Measurements from ENCODE around the gene AKT1. TPM values are rescaled to one million over a fixed set of nuclear protein-coding genes. Genes with fewer than 3 reads are reported as not detected.

Gene AKT1
- total and polyA plus RNA-seq, 2 of the 13 experiments (the other 11 are each of a cell fraction or from before 2014, with no cell fraction given) = 96.2 to 116 TPM

DNA sequence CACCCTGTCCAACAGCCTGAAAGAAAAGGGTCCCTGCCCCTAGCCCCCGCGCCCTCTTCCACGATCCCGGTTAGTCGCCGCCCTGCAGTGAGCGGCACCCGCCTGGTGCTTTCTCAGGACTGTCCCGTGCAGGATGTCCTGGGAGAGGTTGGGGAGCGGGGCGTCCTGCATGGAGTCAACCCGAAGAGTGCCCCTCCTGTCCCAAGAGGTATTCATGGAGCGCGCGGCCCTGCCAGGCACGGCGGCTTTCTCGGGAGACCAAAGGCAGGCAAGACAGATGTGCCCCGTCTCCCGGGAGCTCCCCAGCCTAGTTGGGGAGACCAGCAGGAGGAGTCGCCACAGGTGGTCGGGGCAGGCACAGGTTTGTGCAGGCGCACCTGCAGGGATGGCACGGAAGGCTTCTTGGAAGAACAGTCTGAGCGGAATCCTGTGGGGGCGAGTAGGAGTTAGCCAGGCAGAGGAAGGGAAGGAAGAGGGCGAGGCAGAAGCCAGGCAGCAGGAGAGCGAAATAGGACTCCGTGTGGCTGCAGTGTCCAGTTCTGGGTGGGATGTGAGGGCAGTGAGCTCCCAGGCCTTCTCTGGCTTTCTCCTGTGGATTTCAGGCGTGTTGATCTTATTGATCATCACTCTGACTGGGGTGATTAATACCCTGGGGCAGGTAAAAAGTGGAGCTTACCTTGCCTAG, 41.9 kb downstream of the AKT1 start (continued):
- TF ChIP-seq, protein P1, sequence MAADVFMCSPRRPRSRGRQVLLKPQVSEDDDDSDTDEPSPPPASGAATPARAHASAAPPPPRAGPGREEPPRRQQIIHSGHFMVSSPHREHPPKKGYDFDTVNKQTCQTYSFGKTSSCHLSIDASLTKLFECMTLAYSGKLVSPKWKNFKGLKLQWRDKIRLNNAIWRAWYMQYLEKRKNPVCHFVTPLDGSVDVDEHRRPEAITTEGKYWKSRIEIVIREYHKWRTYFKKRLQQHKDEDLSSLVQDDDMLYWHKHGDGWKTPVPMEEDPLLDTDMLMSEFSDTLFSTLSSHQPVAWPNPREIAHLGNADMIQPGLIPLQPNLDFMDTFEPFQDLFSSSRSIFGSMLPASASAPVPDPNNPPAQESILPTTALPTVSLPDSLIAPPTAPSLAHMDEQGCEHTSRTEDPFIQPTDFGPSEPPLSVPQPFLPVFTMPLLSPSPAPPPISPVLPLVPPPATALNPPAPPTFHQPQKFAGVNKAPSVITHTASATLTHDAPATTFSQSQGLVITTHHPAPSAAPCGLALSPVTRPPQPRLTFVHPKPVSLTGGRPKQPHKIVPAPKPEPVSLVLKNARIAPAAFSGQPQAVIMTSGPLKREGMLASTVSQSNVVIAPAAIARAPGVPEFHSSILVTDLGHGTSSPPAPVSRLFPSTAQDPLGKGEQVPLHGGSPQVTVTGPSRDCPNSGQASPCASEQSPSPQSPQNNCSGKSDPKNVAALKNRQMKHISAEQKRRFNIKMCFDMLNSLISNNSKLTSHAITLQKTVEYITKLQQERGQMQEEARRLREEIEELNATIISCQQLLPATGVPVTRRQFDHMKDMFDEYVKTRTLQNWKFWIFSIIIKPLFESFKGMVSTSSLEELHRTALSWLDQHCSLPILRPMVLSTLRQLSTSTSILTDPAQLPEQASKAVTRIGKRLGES (CRISPR knock-in tag; IDR thresholded peaks at IDR 0.05; ENCODE audit: borderline replicate concordance) = no peak
- no peak for TF ChIP-seq SMAD9 (CRISPR knock-in tag; IDR thresholded peaks at IDR 0.05)
- TF ChIP-seq SRSF4 (IDR thresholded peaks at IDR 0.05; ENCODE audit: low read depth, low read length, poor library complexity, severe bottlenecking) = no peak
- TF ChIP-seq SRY (CRISPR knock-in tag; IDR thresholded peaks at IDR 0.05) = peak; percentile 31
- TF ChIP-seq, protein P2, sequence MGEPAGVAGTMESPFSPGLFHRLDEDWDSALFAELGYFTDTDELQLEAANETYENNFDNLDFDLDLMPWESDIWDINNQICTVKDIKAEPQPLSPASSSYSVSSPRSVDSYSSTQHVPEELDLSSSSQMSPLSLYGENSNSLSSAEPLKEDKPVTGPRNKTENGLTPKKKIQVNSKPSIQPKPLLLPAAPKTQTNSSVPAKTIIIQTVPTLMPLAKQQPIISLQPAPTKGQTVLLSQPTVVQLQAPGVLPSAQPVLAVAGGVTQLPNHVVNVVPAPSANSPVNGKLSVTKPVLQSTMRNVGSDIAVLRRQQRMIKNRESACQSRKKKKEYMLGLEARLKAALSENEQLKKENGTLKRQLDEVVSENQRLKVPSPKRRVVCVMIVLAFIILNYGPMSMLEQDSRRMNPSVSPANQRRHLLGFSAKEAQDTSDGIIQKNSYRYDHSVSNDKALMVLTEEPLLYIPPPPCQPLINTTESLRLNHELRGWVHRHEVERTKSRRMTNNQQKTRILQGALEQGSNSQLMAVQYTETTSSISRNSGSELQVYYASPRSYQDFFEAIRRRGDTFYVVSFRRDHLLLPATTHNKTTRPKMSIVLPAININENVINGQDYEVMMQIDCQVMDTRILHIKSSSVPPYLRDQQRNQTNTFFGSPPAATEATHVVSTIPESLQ (CRISPR knock-in tag; conservative IDR thresholded peaks at IDR 0.05) = no peak
- no peak for TF ChIP-seq NONO (IDR thresholded peaks at IDR 0.05)
- no peak for TF ChIP-seq NONO (CRISPR knock-in tag; conservative IDR thresholded peaks at IDR 0.05)
- no peak for TF ChIP-seq MIXL1 (CRISPR knock-in tag; IDR thresholded peaks at IDR 0.05)
- no peak for TF ChIP-seq ZNF143 (CRISPR knock-in tag; IDR thresholded peaks at IDR 0.05)
- no peak for TF ChIP-seq ZNF160 (CRISPR knock-in tag; IDR thresholded peaks at IDR 0.05)
- TF ChIP-seq BCL6 (CRISPR knock-in tag; IDR thresholded peaks at IDR 0.05) = no peak
- TF ChIP-seq WIZ (CRISPR knock-in tag; IDR thresholded peaks at IDR 0.05) = no peak
- TF ChIP-seq ZNF34 (CRISPR knock-in tag; IDR thresholded peaks at IDR 0.05; ENCODE audit: borderline replicate concordance) = peak; percentile 10; the same call in 1 of the 2 replicates
- TF ChIP-seq ELF4 (CRISPR knock-in tag; IDR thresholded peaks at IDR 0.05; ENCODE audit: borderline replicate concordance) = no peak
- no peak for TF ChIP-seq ZNF253 (CRISPR knock-in tag; IDR thresholded peaks at IDR 0.05; ENCODE audit: borderline replicate concordance)
- TF ChIP-seq NFE2L2 (IDR thresholded peaks at IDR 0.05; ENCODE audit: low read length) = no peak
- TF ChIP-seq, protein P3, sequence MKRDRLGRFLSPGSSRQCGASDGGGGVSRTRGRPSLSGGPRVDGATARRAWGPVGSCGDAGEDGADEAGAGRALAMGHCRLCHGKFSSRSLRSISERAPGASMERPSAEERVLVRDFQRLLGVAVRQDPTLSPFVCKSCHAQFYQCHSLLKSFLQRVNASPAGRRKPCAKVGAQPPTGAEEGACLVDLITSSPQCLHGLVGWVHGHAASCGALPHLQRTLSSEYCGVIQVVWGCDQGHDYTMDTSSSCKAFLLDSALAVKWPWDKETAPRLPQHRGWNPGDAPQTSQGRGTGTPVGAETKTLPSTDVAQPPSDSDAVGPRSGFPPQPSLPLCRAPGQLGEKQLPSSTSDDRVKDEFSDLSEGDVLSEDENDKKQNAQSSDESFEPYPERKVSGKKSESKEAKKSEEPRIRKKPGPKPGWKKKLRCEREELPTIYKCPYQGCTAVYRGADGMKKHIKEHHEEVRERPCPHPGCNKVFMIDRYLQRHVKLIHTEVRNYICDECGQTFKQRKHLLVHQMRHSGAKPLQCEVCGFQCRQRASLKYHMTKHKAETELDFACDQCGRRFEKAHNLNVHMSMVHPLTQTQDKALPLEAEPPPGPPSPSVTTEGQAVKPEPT (CRISPR knock-in tag; IDR thresholded peaks at IDR 0.05; ENCODE audit: low read depth) = 0 out of 2 replicates have a peak, but pooled peaks have one; percentile 4
- TF ChIP-seq, protein P4, sequence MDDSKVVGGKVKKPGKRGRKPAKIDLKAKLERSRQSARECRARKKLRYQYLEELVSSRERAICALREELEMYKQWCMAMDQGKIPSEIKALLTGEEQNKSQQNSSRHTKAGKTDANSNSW (CRISPR knock-in tag; IDR thresholded peaks at IDR 0.05; ENCODE audit: borderline replicate concordance) = no peak
- TF ChIP-seq, protein P5, sequence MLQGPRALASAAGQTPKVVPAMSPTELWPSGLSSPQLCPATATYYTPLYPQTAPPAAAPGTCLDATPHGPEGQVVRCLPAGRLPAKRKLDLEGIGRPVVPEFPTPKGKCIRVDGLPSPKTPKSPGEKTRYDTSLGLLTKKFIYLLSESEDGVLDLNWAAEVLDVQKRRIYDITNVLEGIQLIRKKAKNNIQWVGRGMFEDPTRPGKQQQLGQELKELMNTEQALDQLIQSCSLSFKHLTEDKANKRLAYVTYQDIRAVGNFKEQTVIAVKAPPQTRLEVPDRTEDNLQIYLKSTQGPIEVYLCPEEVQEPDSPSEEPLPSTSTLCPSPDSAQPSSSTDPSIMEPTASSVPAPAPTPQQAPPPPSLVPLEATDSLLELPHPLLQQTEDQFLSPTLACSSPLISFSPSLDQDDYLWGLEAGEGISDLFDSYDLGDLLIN (CRISPR knock-in tag; IDR thresholded peaks at IDR 0.05; ENCODE audit: borderline replicate concordance) = no peak
- no peak for TF ChIP-seq PHF20 (CRISPR knock-in tag; IDR thresholded peaks at IDR 0.05)
- TF ChIP-seq ZNF124 (CRISPR knock-in tag; IDR thresholded peaks at IDR 0.05) = no peak
